K562 (cell line): ENCODE data around the gene ARL8A. TPM values are rescaled to one million over a fixed set of nuclear protein-coding genes. Genes with fewer than 3 reads are reported as not detected.

Experiments
- BRD4 ChIP-seq: fragments of 200-600 bp; sonication (generic); IDR thresholded peaks from 2 replicates; pipeline ENCODE4 v1.6.1; 2017; ENCODE audit warnings: inconsistent platforms
- EGR1 ChIP-seq: fragments of 450-650 bp; conservative IDR thresholded peaks from 2 replicates; pipeline ENCODE4 v1.6.1; 2017; ENCODE audit warnings: mild to moderate bottlenecking
- GATA2 ChIP-seq: sonication (generic); formaldehyde crosslinking; IDR thresholded peaks from 2 replicates; pipeline ENCODE4 v1.4.0; 2020; ENCODE audit warnings: mild to moderate bottlenecking, missing genetic modification reagents
- HMG20A ChIP-seq: fragments of 450-650 bp; formaldehyde crosslinking; conservative IDR thresholded peaks from 2 replicates; pipeline ENCODE4 v1.4.0; 2020; ENCODE audit warnings: mild to moderate bottlenecking, mixed read lengths
- ID3 ChIP-seq, 2 experiments: fragments of 250-450 bp in 1 of 2; fragments of 450-650 bp in 1 of 2; sonication (Bioruptor Pico) in 1 of 2; IDR thresholded peaks; 2 replicates each; pipeline versions ENCODE4 v1.6.1 to v1.8.0; 2016 to 2021; ENCODE audit warnings: mild to moderate bottlenecking in 2 of 2, moderate library complexity in 2 of 2, missing compliant biosample characterization in 1 of 2, missing genetic modification characterization in 1 of 2
- IRF9 ChIP-seq: fragments of 450-650 bp; IDR thresholded peaks from 2 replicates; pipeline ENCODE4 v1.6.1; 2016; ENCODE audit warnings: missing biosample characterization, missing genetic modification characterization
- MIER1 ChIP-seq: fragments of 450-650 bp; IDR thresholded peaks from 2 replicates; pipeline ENCODE4 v1.6.1; 2016; ENCODE audit warnings: antibody characterized with exemption, mild to moderate bottlenecking, low read depth
- PBX2 ChIP-seq, 2 experiments: IDR thresholded peaks in 1 of 2; conservative IDR thresholded peaks in 1 of 2; 2 replicates each; pipeline ENCODE4 v1.6.1; 2016; ENCODE audit warnings: low read depth in 2 of 2, mild to moderate bottlenecking in 1 of 2, missing compliant biosample characterization in 1 of 2, missing genetic modification characterization in 1 of 2, moderate library complexity in 1 of 2
- POLR3A ChIP-seq: IDR thresholded peaks from 2 replicates; pipeline ENCODE4 v1.6.1; 2011; ENCODE audit warnings: borderline replicate concordance, mild to moderate bottlenecking, moderate library complexity; ENCODE audit not compliant: insufficient read length, insufficient read depth; ENCODE audit errors: extremely low read depth
- PRPF4 ChIP-seq: fragments of 200-400 bp; formaldehyde crosslinking; IDR thresholded peaks from one replicate; pipeline ENCODE4 v1.6.1; 2017; ENCODE audit warnings: low read length, low read depth, mild to moderate bottlenecking; ENCODE audit not compliant: insufficient read depth, poor library complexity, severe bottlenecking
- PTRF ChIP-seq: fragments of 450-650 bp; IDR thresholded peaks from 2 replicates; pipeline ENCODE4 v1.6.1; 2016; ENCODE audit warnings: mild to moderate bottlenecking, missing genetic modification characterization, missing compliant biosample characterization
- ZNF583 ChIP-seq: fragments of 250-450 bp; sonication (Bioruptor Pico); IDR thresholded peaks from 2 replicates; pipeline ENCODE4 v1.4.0; 2020
- polyA plus RNA-seq, 8 experiments: library from polyadenylated mRNA; depleted of rRNA in 4 of 8; stranded (reverse) in 5 of 8; unstranded in 3 of 8; fragments of >200 nt; fragmentation: Nextera tagmentation in 2 of 8; fragmentation: Illumina TruSeq in 1 of 8; extraction: Ambion mirVana in 2 of 8; extraction: Trizol in 1 of 8; gene quantifications; 2 replicates each; pipeline versions ENCODE4 v1.2.1 to v1.2.3, GENCODE V29; 2011 to 2014; ENCODE audit warnings: inconsistent platforms in 1 of 8, missing spikeins in 1 of 8
- total RNA-seq, 7 experiments: library from RNA; depleted of rRNA in 6 of 7; stranded (reverse); fragments of >200 nt in 6 of 7; fragmentation: Illumina TruSeq in 2 of 7; extraction: Trizol in 2 of 7; gene quantifications; 2 replicates each; pipeline versions ENCODE4 v1.2.1 to v1.2.3, GENCODE V29; 2011 to 2021; ENCODE audit warnings: low replicate concordance in 1 of 7
- TF ChIP-seq, protein P1 (sequence below): fragments of 450-650 bp; formaldehyde crosslinking; IDR thresholded peaks from 2 replicates; pipeline ENCODE4 v1.4.0; 2022; ENCODE audit warnings: missing genetic modification characterization
- TF ChIP-seq, protein P2 (sequence below): fragments of 450-650 bp; formaldehyde crosslinking; IDR thresholded peaks from 2 replicates; pipeline ENCODE4 v1.4.0; 2022; ENCODE audit warnings: mild to moderate bottlenecking, moderate library complexity
- TF ChIP-seq, protein P3 (sequence below): fragments of 200-800 bp; sonication (Bioruptor generic); IDR thresholded peaks from 2 replicates; pipeline ENCODE4 v1.6.1; 2017; ENCODE audit warnings: missing genetic modification characterization, missing compliant biosample characterization

ARL8A gene
- total and polyA plus RNA-seq, 9 of the 15 experiments (the other 6 are each of a cell fraction or from before 2014, with no cell fraction given), result 0.17 to 27.3 (median 15.6) TPM

DNA sequence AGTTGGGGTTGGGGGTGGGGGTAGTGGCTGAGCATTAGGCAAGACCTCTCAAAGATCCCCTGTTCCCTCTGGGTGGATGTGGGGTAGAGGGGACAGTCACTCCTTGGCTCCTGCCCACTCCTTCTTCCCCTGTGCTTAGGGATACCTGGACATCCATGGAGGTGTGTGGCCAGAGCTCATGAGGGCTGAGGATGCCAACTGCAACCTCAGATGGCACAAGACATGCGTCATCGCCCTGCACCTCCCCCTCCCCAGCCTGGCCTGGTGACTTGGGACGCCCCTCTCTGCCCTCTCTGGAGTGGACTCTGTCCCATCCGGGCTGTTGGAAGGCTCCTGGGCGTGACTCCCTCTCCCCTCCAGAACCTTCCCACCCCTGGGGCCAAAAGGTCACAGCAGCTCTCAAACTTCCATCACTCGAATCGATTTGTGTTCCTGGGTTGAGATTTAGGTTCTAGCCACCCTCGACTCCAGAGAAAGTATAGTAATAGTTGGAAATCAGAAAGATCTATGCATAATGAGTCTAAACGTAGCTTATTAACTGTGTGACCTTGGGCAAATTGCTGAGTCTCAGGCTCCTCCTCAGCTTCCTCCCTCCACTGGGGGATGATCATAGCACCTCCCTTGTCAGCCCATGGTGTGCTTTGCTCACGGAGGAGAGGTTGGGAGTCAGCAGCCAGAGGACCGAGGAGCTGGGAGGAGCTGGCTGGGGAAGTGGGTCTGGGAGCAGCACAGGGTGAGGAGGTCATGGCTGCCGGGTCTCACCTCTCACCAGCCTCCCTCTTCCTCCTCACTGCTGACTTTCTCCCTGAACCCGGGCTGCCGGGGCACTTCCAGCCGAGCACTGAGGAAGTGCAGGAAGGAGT, 18.1 kb upstream of the ARL8A start (continued):
- TF ChIP-seq, protein P1, sequence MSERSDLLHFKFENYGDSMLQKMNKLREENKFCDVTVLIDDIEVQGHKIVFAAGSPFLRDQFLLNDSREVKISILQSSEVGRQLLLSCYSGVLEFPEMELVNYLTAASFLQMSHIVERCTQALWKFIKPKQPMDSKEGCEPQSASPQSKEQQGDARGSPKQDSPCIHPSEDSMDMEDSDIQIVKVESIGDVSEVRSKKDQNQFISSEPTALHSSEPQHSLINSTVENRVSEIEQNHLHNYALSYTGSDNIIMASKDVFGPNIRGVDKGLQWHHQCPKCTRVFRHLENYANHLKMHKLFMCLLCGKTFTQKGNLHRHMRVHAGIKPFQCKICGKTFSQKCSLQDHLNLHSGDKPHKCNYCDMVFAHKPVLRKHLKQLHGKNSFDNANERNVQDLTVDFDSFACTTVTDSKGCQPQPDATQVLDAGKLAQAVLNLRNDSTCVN (CRISPR knock-in tag), result peak; percentile 26; the same call in 1 of the 2 replicates
- TF ChIP-seq, protein P2, sequence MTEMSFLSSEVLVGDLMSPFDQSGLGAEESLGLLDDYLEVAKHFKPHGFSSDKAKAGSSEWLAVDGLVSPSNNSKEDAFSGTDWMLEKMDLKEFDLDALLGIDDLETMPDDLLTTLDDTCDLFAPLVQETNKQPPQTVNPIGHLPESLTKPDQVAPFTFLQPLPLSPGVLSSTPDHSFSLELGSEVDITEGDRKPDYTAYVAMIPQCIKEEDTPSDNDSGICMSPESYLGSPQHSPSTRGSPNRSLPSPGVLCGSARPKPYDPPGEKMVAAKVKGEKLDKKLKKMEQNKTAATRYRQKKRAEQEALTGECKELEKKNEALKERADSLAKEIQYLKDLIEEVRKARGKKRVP (CRISPR knock-in tag), result peak; percentile 12; the same call in 1 of the 2 replicates
- TF ChIP-seq PBX2 (CRISPR knock-in tag; IDR thresholded peaks at IDR 0.05; ENCODE audit: low read depth), result no peak
- TF ChIP-seq PBX2 (tag; conservative IDR thresholded peaks at IDR 0.05; ENCODE audit: low read depth), result 0 out of 2 replicates have a peak, but pooled peaks have one; percentile 13
- no peak for TF ChIP-seq HMG20A
- peak; percentile 33; the same call in 1 of the 2 replicates for TF ChIP-seq BRD4
- no peak for TF ChIP-seq ID3 (CRISPR knock-in tag; IDR thresholded peaks at IDR 0.05)
- TF ChIP-seq ID3 (tag; IDR thresholded peaks at IDR 0.05), result peak; percentile 86
- TF ChIP-seq PTRF (tag), result no peak
- TF ChIP-seq POLR3A, result no peak
- TF ChIP-seq IRF9 (tag), result peak; percentile 33; the same call in 1 of the 2 replicates
- TF ChIP-seq MIER1, result no peak; the same call in 1 of the 2 replicates
- TF ChIP-seq EGR1, result no peak
- 0 out of 2 replicates have a peak, but pooled peaks have one; percentile 60 for TF ChIP-seq ZNF583
- no peak for TF ChIP-seq PRPF4
- TF ChIP-seq, protein P3, sequence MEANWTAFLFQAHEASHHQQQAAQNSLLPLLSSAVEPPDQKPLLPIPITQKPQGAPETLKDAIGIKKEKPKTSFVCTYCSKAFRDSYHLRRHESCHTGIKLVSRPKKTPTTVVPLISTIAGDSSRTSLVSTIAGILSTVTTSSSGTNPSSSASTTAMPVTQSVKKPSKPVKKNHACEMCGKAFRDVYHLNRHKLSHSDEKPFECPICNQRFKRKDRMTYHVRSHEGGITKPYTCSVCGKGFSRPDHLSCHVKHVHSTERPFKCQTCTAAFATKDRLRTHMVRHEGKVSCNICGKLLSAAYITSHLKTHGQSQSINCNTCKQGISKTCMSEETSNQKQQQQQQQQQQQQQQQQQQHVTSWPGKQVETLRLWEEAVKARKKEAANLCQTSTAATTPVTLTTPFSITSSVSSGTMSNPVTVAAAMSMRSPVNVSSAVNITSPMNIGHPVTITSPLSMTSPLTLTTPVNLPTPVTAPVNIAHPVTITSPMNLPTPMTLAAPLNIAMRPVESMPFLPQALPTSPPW (CRISPR knock-in tag), result no peak; the same call in 1 of the 2 replicates
- TF ChIP-seq GATA2 (CRISPR knock-in tag), result no peak
